Dermis blood vessel endothelial cell (primary cell): ENCODE results near the gene MLH3. TPM values are rescaled to one million over a fixed set of nuclear protein-coding genes. Genes with fewer than 3 reads are reported as not detected.
"Not testable (repeated sequence)": the region's sequence is repeated elsewhere in the genome, so short reads cannot be mapped to it uniquely, and the experiment has no call there.

Experiments
- DNase-seq: peaks from one replicate; pipeline ENCODE4 v3.0.0; 2010
- total RNA-seq: library from RNA; depleted of rRNA; stranded (reverse); fragments of >200 nt; gene quantifications from 2 replicates; pipeline ENCODE4 v1.2.3, GENCODE V29; 2014

MLH3 gene
- total RNA-seq, result 17.7 and 18.7 TPM in 2 replicates

GRCh38 chr14:75050852-75051555 lies at the start of gene MLH3:
TSS of gene MLH3 (minus strand) at chr14:75051467. CDS start at chr14:75049655, 1,812 bp downstream.
- peak; percentile 89 for DNase-seq

GRCh38 chr14:75098682-75099081 lies 47.4 kb upstream of the MLH3 start:
- no peak for DNase-seq

- DNase-seq, result no peak
Observed at GRCh38 chr14:75098212-75098611, 46.9 kb upstream of the MLH3 start.

GRCh38 chr14:75096959-75097358 lies 45.7 kb upstream of the MLH3 start:
- DNase-seq, result no peak

GRCh38 chr14:75095690-75096089 lies 44.4 kb upstream of the MLH3 start:
- no peak for DNase-seq

GRCh38 chr14:75094896-75095295 lies 43.6 kb upstream of the MLH3 start:
- DNase-seq, result no peak

GRCh38 chr14:75092698-75093097 lies 41.4 kb upstream of the MLH3 start:
- no peak for DNase-seq

- DNase-seq, result no peak
Observed at GRCh38 chr14:75091251-75091650, 40.0 kb upstream of the MLH3 start.

- DNase-seq, result peak; percentile 20
Observed at GRCh38 chr14:75090353-75090752, 39.1 kb upstream of the MLH3 start.

- DNase-seq, result peak; percentile 78
Observed at GRCh38 chr14:75088566-75089373, 37.5 kb upstream of the MLH3 start.

GRCh38 chr14:75088153-75088552 lies 36.9 kb upstream of the MLH3 start:
- no peak for DNase-seq

- peak; percentile 69 for DNase-seq
Observed at GRCh38 chr14:75084513-75084912, 33.2 kb upstream of the MLH3 start.

- no peak for DNase-seq
Observed at GRCh38 chr14:75083271-75083670, 32.0 kb upstream of the MLH3 start.

- DNase-seq, result no peak
Observed at GRCh38 chr14:75081660-75082229, 30.5 kb upstream of the MLH3 start.

- DNase-seq, result no peak
Observed at GRCh38 chr14:75079521-75079920, 28.3 kb upstream of the MLH3 start.

- no peak for DNase-seq
Observed at GRCh38 chr14:75077794-75078193, 26.5 kb upstream of the MLH3 start.

- DNase-seq, result no peak
Observed at GRCh38 chr14:75070383-75070782, 19.1 kb upstream of the MLH3 start.

GRCh38 chr14:75069811-75070145 lies 18.5 kb upstream of the MLH3 start:
- no peak for DNase-seq

- peak; percentile 94 for DNase-seq
Observed at GRCh38 chr14:75069121-75069810, 18.0 kb upstream of the MLH3 start, which contains the start of gene ZC2HC1C. TSS of gene ZC2HC1C (plus strand) at chr14:75069641. CDS start at chr14:75070574, 933 bp downstream.

GRCh38 chr14:75068294-75069120 lies 17.2 kb upstream of the MLH3 start:
- no peak for DNase-seq

GRCh38 chr14:75067765-75068164 lies 16.5 kb upstream of the MLH3 start:
- not testable (repeated sequence) for DNase-seq

- no peak for DNase-seq
Observed at GRCh38 chr14:75067212-75067611, 15.9 kb upstream of the MLH3 start.
